PFSK-1 (cell line): Measurements from ENCODE around the gene MYOM3.

Experiments used
- TAF1 ChIP-seq: IDR thresholded peaks from 2 replicates; pipeline ENCODE4 v1.6.1; 2012; ENCODE audit warnings: low read length, control low read depth, borderline replicate concordance; ENCODE audit not compliant: insufficient read depth
- TF ChIP-seq, protein P1 (sequence below), 2 experiments: IDR thresholded peaks; 2 replicates each; pipeline versions ENCODE4 v1.6.1 to v1.8.0; 2011 to 2012; ENCODE audit warnings: low read depth in 2 of 2, low read length in 2 of 2, control low read depth in 1 of 2, inconsistent platforms in 1 of 2, mild to moderate bottlenecking in 1 of 2, moderate library complexity in 1 of 2; ENCODE audit not compliant: insufficient read depth in 1 of 2

DNA sequence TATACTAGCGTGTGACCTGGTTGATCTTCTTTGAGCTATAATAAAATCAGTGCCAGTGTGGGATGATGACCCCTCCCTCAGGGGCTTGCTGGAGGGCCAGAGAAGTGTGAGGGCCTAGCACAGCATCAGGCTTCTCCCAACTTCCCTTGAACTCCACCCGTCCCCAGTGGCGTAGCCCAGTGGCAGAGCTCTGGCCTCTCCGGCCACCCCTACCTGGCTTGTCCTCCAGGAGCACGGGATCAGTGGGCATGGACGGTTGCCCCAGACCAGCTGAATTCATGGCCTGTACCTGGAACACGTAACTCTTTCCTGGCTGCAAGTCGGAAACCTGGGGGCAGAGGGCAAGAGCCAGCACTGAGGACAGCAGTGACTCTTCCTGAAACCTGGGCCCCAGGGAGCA, 36.0 kb downstream of the MYOM3 start:
- no peak for TF ChIP-seq TAF1
- TF ChIP-seq, protein P1, sequence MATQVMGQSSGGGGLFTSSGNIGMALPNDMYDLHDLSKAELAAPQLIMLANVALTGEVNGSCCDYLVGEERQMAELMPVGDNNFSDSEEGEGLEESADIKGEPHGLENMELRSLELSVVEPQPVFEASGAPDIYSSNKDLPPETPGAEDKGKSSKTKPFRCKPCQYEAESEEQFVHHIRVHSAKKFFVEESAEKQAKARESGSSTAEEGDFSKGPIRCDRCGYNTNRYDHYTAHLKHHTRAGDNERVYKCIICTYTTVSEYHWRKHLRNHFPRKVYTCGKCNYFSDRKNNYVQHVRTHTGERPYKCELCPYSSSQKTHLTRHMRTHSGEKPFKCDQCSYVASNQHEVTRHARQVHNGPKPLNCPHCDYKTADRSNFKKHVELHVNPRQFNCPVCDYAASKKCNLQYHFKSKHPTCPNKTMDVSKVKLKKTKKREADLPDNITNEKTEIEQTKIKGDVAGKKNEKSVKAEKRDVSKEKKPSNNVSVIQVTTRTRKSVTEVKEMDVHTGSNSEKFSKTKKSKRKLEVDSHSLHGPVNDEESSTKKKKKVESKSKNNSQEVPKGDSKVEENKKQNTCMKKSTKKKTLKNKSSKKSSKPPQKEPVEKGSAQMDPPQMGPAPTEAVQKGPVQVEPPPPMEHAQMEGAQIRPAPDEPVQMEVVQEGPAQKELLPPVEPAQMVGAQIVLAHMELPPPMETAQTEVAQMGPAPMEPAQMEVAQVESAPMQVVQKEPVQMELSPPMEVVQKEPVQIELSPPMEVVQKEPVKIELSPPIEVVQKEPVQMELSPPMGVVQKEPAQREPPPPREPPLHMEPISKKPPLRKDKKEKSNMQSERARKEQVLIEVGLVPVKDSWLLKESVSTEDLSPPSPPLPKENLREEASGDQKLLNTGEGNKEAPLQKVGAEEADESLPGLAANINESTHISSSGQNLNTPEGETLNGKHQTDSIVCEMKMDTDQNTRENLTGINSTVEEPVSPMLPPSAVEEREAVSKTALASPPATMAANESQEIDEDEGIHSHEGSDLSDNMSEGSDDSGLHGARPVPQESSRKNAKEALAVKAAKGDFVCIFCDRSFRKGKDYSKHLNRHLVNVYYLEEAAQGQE (IDR thresholded peaks at IDR 0.05; ENCODE audit: insufficient read depth in 1 of 2, low read depth in 2 of 2, low read length in 2 of 2): no peak
